Measurements from ENCODE around the gene PPP3CB.

Gene PPP3CB

GRCh38 chr10:73495884-73496674, at the start of gene PPP3CB:
PPP3CB (minus strand) TSS chr10:73496024; CDS start chr10:73495889, 135 bp downstream.
- H3K4me3 Mint-ChIP-seq = peak within 1 kb of the TSS; percentile 99
- peaks cover 30% of the 10 kb centered on the region for H3K36me3 Mint-ChIP-seq (ENCODE audit: low read depth)
- peak within 1 kb of the TSS; percentile 97 for H3K27ac Mint-ChIP-seq
- H3K4me1 Mint-ChIP-seq (ENCODE audit: low read depth) = peaks cover 36% of the 10 kb centered on the region
- no peaks in the 10 kb centered on the region for H3K9me3 Mint-ChIP-seq
- H3K27me3 Mint-ChIP-seq (ENCODE audit: low read depth) = no peaks in the 10 kb centered on the region

- Mint-ChIP-seq H3K9me3 (no peaks in the 10 kb centered on the region), H3K27me3 (ENCODE audit: low read depth) (no peaks in the 10 kb centered on the region), H3K4me1 (ENCODE audit: low read depth) (no peaks in the 10 kb centered on the region), H3K27ac (no peak overlapping the region), H3K4me3 (no peak overlapping the region), H3K36me3 (ENCODE audit: low read depth) (no peaks in the 10 kb centered on the region)
Observed at GRCh38 chr10:73545357-73545756, 49.5 kb upstream of the PPP3CB start.

- Mint-ChIP-seq H3K4me3 (no peak overlapping the region), H3K27ac (no peak overlapping the region), H3K4me1 (ENCODE audit: low read depth) (peaks cover 11% of the 10 kb centered on the region), H3K27me3 (ENCODE audit: low read depth) (no peaks in the 10 kb centered on the region), H3K9me3 (no peaks in the 10 kb centered on the region), H3K36me3 (ENCODE audit: low read depth) (no peaks in the 10 kb centered on the region)
Observed at GRCh38 chr10:73537709-73538108, 41.9 kb upstream of the PPP3CB start.

- no peak overlapping the region for H3K4me3 Mint-ChIP-seq
- H3K27me3 Mint-ChIP-seq (ENCODE audit: low read depth) = no peaks in the 10 kb centered on the region
Observed at GRCh38 chr10:73537288-73537687, 41.5 kb upstream of the PPP3CB start.

GRCh38 chr10:73534857-73535256, 39.0 kb upstream of the PPP3CB start:
- no peak overlapping the region for H3K4me3 Mint-ChIP-seq
- H3K36me3 Mint-ChIP-seq (ENCODE audit: low read depth) = no peaks in the 10 kb centered on the region
- H3K27ac Mint-ChIP-seq = no peak overlapping the region
- no peaks in the 10 kb centered on the region for H3K9me3 Mint-ChIP-seq
- H3K4me1 Mint-ChIP-seq (ENCODE audit: low read depth) = peaks cover 11% of the 10 kb centered on the region
- H3K27me3 Mint-ChIP-seq (ENCODE audit: low read depth) = peaks cover 4% of the 10 kb centered on the region

More at GRCh38 chr10:73537288-73537687, 41.5 kb upstream of the PPP3CB start:
- Mint-ChIP-seq H3K27ac (no peak overlapping the region), H3K9me3 (no peaks in the 10 kb centered on the region), H3K4me1 (ENCODE audit: low read depth) (peaks cover 11% of the 10 kb centered on the region), H3K36me3 (ENCODE audit: low read depth) (no peaks in the 10 kb centered on the region)

GRCh38 chr10:73529089-73529832, 33.4 kb upstream of the PPP3CB start:
- no peak overlapping the region for H3K27ac Mint-ChIP-seq
- peaks cover 4% of the 10 kb centered on the region for H3K27me3 Mint-ChIP-seq (ENCODE audit: low read depth)
- H3K9me3 Mint-ChIP-seq = no peaks in the 10 kb centered on the region
- H3K36me3 Mint-ChIP-seq (ENCODE audit: low read depth) = no peaks in the 10 kb centered on the region
- H3K4me1 Mint-ChIP-seq (ENCODE audit: low read depth) = no peaks in the 10 kb centered on the region
- H3K4me3 Mint-ChIP-seq = no peak overlapping the region

GRCh38 chr10:73522263-73522662, 26.4 kb upstream of the PPP3CB start:
- no peaks in the 10 kb centered on the region for H3K27me3 Mint-ChIP-seq (ENCODE audit: low read depth)
- H3K36me3 Mint-ChIP-seq (ENCODE audit: low read depth) = no peaks in the 10 kb centered on the region
- H3K27ac Mint-ChIP-seq = no peak overlapping the region
- no peaks in the 10 kb centered on the region for H3K9me3 Mint-ChIP-seq
- H3K4me1 Mint-ChIP-seq (ENCODE audit: low read depth) = peaks cover 3% of the 10 kb centered on the region
- no peak overlapping the region for H3K4me3 Mint-ChIP-seq

- Mint-ChIP-seq H3K4me3 (no peak overlapping the region), H3K4me1 (ENCODE audit: low read depth) (peaks cover 3% of the 10 kb centered on the region), H3K27ac (no peak overlapping the region), H3K27me3 (ENCODE audit: low read depth) (no peaks in the 10 kb centered on the region), H3K9me3 (no peaks in the 10 kb centered on the region), H3K36me3 (ENCODE audit: low read depth) (no peaks in the 10 kb centered on the region)
Observed at GRCh38 chr10:73519336-73519735, 23.5 kb upstream of the PPP3CB start.

- Mint-ChIP-seq H3K27me3 (ENCODE audit: low read depth) (no peaks in the 10 kb centered on the region), H3K4me1 (ENCODE audit: low read depth) (peaks cover 3% of the 10 kb centered on the region), H3K36me3 (ENCODE audit: low read depth) (no peaks in the 10 kb centered on the region), H3K4me3 (no peak overlapping the region), H3K27ac (no peak overlapping the region), H3K9me3 (no peaks in the 10 kb centered on the region)
Observed at GRCh38 chr10:73517166-73517888, 21.5 kb upstream of the PPP3CB start.

GRCh38 chr10:73512207-73512743, 16.5 kb upstream of the PPP3CB start:
- no peak overlapping the region for H3K4me3 Mint-ChIP-seq
- peaks cover under 1% of the 10 kb centered on the region for H3K4me1 Mint-ChIP-seq (ENCODE audit: low read depth)
- no peak overlapping the region for H3K27ac Mint-ChIP-seq
- H3K27me3 Mint-ChIP-seq (ENCODE audit: low read depth) = no peaks in the 10 kb centered on the region
- H3K9me3 Mint-ChIP-seq = no peaks in the 10 kb centered on the region
- H3K36me3 Mint-ChIP-seq (ENCODE audit: low read depth) = no peaks in the 10 kb centered on the region

GRCh38 chr10:73509695-73510094, 13.9 kb upstream of the PPP3CB start:
- H3K9me3 Mint-ChIP-seq = no peaks in the 10 kb centered on the region
- peaks cover 6% of the 10 kb centered on the region for H3K36me3 Mint-ChIP-seq (ENCODE audit: low read depth)
- no peak overlapping the region for H3K27ac Mint-ChIP-seq
- H3K4me3 Mint-ChIP-seq = no peak overlapping the region
- H3K4me1 Mint-ChIP-seq (ENCODE audit: low read depth) = no peaks in the 10 kb centered on the region
- no peaks in the 10 kb centered on the region for H3K27me3 Mint-ChIP-seq (ENCODE audit: low read depth)

- H3K4me3 Mint-ChIP-seq = no peak overlapping the region
- H3K4me1 Mint-ChIP-seq (ENCODE audit: low read depth) = peaks cover 4% of the 10 kb centered on the region
- peaks cover 25% of the 10 kb centered on the region for H3K36me3 Mint-ChIP-seq (ENCODE audit: low read depth)
- no peaks in the 10 kb centered on the region for H3K27me3 Mint-ChIP-seq (ENCODE audit: low read depth)
- H3K27ac Mint-ChIP-seq = no peak overlapping the region
- no peaks in the 10 kb centered on the region for H3K9me3 Mint-ChIP-seq
Observed at GRCh38 chr10:73506491-73506890, 10.7 kb upstream of the PPP3CB start.

GRCh38 chr10:73506074-73506473, 10.2 kb upstream of the PPP3CB start:
- H3K27me3 Mint-ChIP-seq (ENCODE audit: low read depth) = no peaks in the 10 kb centered on the region
- no peak overlapping the region for H3K27ac Mint-ChIP-seq

GRCh38 chr10:73503037-73503436, 7.2 kb upstream of the PPP3CB start:
- no peaks in the 10 kb centered on the region for H3K27me3 Mint-ChIP-seq (ENCODE audit: low read depth)
- no peak overlapping the region for H3K27ac Mint-ChIP-seq
- H3K4me1 Mint-ChIP-seq (ENCODE audit: low read depth) = peaks cover 12% of the 10 kb centered on the region
- no peaks in the 10 kb centered on the region for H3K9me3 Mint-ChIP-seq
- H3K36me3 Mint-ChIP-seq (ENCODE audit: low read depth) = peaks cover 29% of the 10 kb centered on the region
- H3K4me3 Mint-ChIP-seq = no peak overlapping the region

More at GRCh38 chr10:73506074-73506473, 10.2 kb upstream of the PPP3CB start:
- peaks cover 8% of the 10 kb centered on the region for H3K4me1 Mint-ChIP-seq (ENCODE audit: low read depth)
- no peaks in the 10 kb centered on the region for H3K9me3 Mint-ChIP-seq
- no peak overlapping the region for H3K4me3 Mint-ChIP-seq
- H3K36me3 Mint-ChIP-seq (ENCODE audit: low read depth) = peaks cover 29% of the 10 kb centered on the region

Data from T-helper 1 cell treated with Interleukin-12 subunit alpha and Interleukin-12 subunit beta and Interleukin-4 antibody, amounts not matched to agents 30 μg/mL and 1 μg/mL, for 36 hours (primary cell).